ENCODE results near the gene ENO2. TPM values are rescaled to one million over a fixed set of nuclear protein-coding genes. Genes with fewer than 3 reads are reported as not detected.
A peak's percentile ranks its signal among the peaks of the same experiment; 100 is the strongest.

Gene ENO2
- polyA plus RNA-seq, 1 donor: 18.6 TPM

DNA sequence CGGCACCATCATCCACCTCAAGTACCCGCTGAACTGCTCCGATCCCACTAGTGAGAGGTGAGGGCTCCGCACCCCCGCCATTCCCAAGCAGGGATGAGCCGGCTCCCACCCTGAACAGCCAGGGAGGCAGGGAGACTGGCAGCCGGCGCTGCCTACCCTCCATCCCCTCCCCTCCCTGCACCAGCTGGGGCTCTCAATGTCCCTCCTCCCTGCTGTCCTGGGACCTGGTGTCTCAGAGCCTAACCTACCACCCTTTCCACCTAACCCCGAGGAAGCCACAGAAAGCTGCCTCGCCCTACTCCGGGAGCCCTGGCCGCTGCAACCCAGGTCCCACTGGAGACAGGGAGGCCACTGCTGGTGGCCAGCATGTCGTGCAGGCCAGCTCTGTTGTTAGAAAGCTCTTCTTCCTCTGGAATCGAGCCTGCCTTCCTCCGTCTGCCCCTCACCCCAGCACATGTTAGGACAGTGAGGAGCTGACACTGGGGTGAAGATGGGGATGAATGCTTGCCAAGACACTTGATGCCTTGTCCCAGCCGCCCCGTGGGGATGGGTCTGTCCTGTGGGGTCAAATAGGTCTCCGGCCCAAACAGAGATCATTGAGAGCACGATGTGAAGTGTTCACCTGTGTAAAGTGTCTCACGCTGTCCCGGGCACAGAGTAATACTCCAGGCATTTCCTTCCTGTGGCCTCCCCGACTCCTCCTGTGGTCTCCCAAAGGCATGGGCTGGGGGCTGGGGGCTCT is 37.9 kb downstream of the ENO2 start:
- H3K27ac ChIP-seq (ENCODE audit: low read length): no peak overlapping the region
- WGBS (ENCODE audit: insufficient coverage, low lambda C conversion rate): 78% methylated on average over 3 of the region's 22 CpGs
- H3K4me3 ChIP-seq (ENCODE audit: low read length): peak overlapping the region; percentile 38
- no peaks in the 10 kb centered on the region for H3K27me3 ChIP-seq (ENCODE audit: control insufficient read depth, insufficient read depth, low read length)
- H3K36me3 ChIP-seq (ENCODE audit: control insufficient read depth, insufficient read depth, low read length): peaks cover 21% of the 10 kb centered on the region
- DNase-seq: no peak
- peaks cover under 1% of the 10 kb centered on the region for H3K4me1 ChIP-seq (ENCODE audit: control insufficient read depth, insufficient read depth, low read length)
- no peaks in the 10 kb centered on the region for H3K9me3 ChIP-seq (ENCODE audit: control insufficient read depth, low read depth, low read length)

- Histone ChIP-seq H3K27me3 (ENCODE audit: control insufficient read depth, insufficient read depth, low read length) (no peaks in the 10 kb centered on the region), H3K9me3 (ENCODE audit: control insufficient read depth, low read depth, low read length) (no peaks in the 10 kb centered on the region), H3K4me1 (ENCODE audit: control insufficient read depth, insufficient read depth, low read length) (no peaks in the 10 kb centered on the region), H3K36me3 (ENCODE audit: control insufficient read depth, insufficient read depth, low read length) (peaks cover 21% of the 10 kb centered on the region), H3K4me3 (ENCODE audit: low read length) (peak overlapping the region; percentile 38), H3K27ac (ENCODE audit: low read length) (peak overlapping the region; percentile 20)
- DNase-seq: no peak
- whole genome bisulfite sequencing (ENCODE audit: insufficient coverage, low lambda C conversion rate): 100% methylated on average over 1 of the region's 15 CpGs
Observed at GRCh38 chr12:6952863-6953441, 38.6 kb downstream of the ENO2 start.

DNA sequence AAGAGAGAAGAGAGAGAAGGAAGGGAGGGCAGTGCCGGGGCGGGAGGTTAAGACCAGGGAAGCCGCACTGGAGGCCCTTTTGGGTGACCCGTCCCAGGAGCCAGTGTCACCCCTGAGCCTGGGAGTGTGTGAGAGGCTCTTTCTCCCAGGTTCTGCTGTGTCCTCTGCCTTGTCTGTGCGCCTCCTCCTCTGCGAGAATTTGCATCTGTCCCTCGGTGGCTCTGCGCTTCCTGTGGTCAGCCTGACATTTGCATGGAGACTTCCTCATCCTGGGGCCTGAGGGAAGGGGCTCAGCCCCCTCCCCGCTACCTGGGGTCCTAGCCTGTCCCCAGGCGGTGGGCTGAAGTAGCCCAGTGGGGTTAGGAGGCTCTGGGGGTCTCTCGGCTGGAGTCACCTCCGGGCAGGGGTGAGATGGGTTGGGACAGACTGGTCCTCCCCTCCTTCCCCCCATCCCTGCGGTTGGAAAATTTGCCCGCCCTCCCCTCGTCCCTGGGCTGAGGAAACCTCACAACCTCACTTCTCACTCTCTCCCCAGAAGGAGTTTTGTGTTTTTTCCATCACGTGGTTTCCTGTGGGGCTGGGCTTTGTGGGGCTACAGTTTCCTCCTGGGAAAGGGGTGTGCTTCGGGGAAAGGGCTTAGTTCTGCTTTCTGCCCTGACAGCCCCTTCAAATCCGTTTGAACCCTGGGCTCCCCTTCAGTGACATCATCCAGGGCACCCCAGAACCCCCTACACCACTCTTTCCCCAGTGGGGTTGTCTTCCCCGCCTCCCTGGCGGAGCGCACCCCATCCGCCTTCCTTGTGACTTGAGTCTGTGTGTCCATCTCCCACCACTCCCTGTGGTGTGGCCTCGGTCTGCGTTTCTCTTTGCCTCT is 39.3 kb downstream of the ENO2 start:
- Histone ChIP-seq H3K9me3 (ENCODE audit: control insufficient read depth, low read depth, low read length) (no peaks in the 10 kb centered on the region), H3K27me3 (ENCODE audit: control insufficient read depth, insufficient read depth, low read length) (no peaks in the 10 kb centered on the region), H3K4me1 (ENCODE audit: control insufficient read depth, insufficient read depth, low read length) (no peaks in the 10 kb centered on the region), H3K36me3 (ENCODE audit: control insufficient read depth, insufficient read depth, low read length) (peaks cover 23% of the 10 kb centered on the region), H3K27ac (ENCODE audit: low read length) (peak overlapping the region; percentile 23), H3K4me3 (ENCODE audit: low read length) (peak overlapping the region; percentile 38)
- DNase-seq: no peak
- WGBS (ENCODE audit: insufficient coverage, low lambda C conversion rate): no CpG with 5 or more reads among the region's 24 CpGs

DNA sequence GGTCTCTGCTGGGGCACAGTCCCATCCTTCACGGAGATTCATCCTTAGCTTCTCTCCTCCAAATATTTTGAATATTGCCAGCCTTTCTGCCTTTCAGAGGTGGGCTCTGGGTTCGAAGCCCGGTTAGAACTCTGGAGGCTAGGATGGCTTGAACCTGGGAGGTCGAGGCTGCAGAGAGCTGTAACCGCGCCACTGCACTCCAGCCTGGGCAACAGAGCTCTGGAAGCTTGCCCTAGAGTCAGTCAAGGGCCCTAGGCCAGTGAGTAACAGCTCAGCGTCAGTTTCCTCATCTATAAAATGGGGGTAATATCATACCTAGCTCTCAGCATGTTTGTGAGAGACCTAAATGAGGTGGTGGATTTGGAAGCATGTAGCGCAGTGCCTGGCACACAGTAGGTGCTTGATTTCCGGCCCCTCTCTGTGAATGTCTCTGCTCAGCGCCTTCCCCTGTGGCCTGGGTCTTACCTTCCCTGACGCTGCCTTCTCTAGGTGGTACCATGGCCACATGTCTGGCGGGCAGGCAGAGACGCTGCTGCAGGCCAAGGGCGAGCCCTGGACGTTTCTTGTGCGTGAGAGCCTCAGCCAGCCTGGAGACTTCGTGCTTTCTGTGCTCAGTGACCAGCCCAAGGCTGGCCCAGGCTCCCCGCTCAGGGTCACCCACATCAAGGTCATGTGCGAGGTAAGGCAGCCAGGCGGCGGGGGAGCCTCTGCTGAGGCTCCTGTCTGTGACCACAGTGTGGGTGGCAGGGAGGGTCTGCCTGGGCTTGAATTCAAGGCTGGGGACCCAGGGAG is 40.1 kb downstream of the ENO2 start:
- Histone ChIP-seq H3K27ac (ENCODE audit: low read length) (peak overlapping the region; percentile 23), H3K9me3 (ENCODE audit: control insufficient read depth, low read depth, low read length) (no peaks in the 10 kb centered on the region), H3K4me1 (ENCODE audit: control insufficient read depth, insufficient read depth, low read length) (no peaks in the 10 kb centered on the region), H3K36me3 (ENCODE audit: control insufficient read depth, insufficient read depth, low read length) (peaks cover 23% of the 10 kb centered on the region), H3K4me3 (ENCODE audit: low read length) (no peak overlapping the region), H3K27me3 (ENCODE audit: control insufficient read depth, insufficient read depth, low read length) (no peaks in the 10 kb centered on the region)
- no CpG with 5 or more reads among the region's 21 CpGs for WGBS (ENCODE audit: insufficient coverage, low lambda C conversion rate)
- DNase-seq: no peak

DNA sequence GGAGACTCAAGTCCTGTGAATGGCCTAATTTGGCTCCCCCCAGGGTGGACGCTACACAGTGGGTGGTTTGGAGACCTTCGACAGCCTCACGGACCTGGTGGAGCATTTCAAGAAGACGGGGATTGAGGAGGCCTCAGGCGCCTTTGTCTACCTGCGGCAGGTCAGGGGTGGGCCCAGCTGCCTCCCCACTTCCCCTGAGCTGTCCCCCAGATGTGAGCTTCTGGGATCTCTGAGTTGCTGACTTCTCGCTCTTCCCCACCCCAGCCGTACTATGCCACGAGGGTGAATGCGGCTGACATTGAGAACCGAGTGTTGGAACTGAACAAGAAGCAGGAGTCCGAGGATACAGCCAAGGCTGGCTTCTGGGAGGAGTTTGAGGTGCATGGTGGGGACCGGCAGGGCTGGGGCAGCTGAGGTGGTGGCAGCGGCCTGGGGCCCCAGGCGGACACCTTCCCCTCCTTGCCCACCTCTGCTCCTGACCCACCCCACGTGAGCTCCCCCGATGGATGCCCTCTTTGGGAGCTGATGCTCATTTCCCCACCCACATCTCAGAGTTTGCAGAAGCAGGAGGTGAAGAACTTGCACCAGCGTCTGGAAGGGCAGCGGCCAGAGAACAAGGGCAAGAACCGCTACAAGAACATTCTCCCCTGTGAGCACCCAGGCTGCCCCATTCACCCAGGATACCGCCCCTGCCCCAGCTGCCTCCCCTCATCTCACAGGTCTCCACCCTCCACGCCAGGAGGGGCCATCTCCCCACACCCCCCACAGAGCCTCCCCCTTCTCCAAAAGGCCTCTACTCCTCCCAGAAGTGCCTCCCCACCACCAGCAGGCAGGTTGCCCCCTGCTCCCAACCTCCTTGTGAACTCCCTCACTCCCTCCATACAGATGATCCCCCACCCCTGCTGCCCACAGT is 41.0 kb downstream of the ENO2 start:
- no CpG with 5 or more reads among the region's 22 CpGs for WGBS (ENCODE audit: insufficient coverage, low lambda C conversion rate)
- no peak overlapping the region for H3K27ac ChIP-seq (ENCODE audit: low read length)

GRCh38 chr12:6956021-6956727 is 41.8 kb downstream of the ENO2 start:
- DNase-seq: no peak
- Histone ChIP-seq H3K4me3 (ENCODE audit: low read length) (no peak overlapping the region), H3K27ac (ENCODE audit: low read length) (no peak overlapping the region), H3K9me3 (ENCODE audit: control insufficient read depth, low read depth, low read length) (no peaks in the 10 kb centered on the region), H3K36me3 (ENCODE audit: control insufficient read depth, insufficient read depth, low read length) (peaks cover 23% of the 10 kb centered on the region), H3K4me1 (ENCODE audit: control insufficient read depth, insufficient read depth, low read length) (peaks cover 9% of the 10 kb centered on the region), H3K27me3 (ENCODE audit: control insufficient read depth, insufficient read depth, low read length) (no peaks in the 10 kb centered on the region)
- no CpG with 5 or more reads among the region's 28 CpGs for WGBS (ENCODE audit: insufficient coverage, low lambda C conversion rate)

More for the DNA sequence above, 41.0 kb downstream of the ENO2 start:
- DNase-seq: no peak
- Histone ChIP-seq H3K36me3 (ENCODE audit: control insufficient read depth, insufficient read depth, low read length) (peaks cover 23% of the 10 kb centered on the region), H3K4me1 (ENCODE audit: control insufficient read depth, insufficient read depth, low read length) (peaks cover 2% of the 10 kb centered on the region), H3K27me3 (ENCODE audit: control insufficient read depth, insufficient read depth, low read length) (no peaks in the 10 kb centered on the region), H3K4me3 (ENCODE audit: low read length) (no peak overlapping the region), H3K9me3 (ENCODE audit: control insufficient read depth, low read depth, low read length) (no peaks in the 10 kb centered on the region)

GRCh38 chr12:6957151-6957701 is 42.8 kb downstream of the ENO2 start:
- H3K36me3 ChIP-seq (ENCODE audit: control insufficient read depth, insufficient read depth, low read length): peaks cover 23% of the 10 kb centered on the region
- H3K27me3 ChIP-seq (ENCODE audit: control insufficient read depth, insufficient read depth, low read length): no peaks in the 10 kb centered on the region
- H3K4me3 ChIP-seq (ENCODE audit: low read length): no peak overlapping the region
- peaks cover 18% of the 10 kb centered on the region for H3K4me1 ChIP-seq (ENCODE audit: control insufficient read depth, insufficient read depth, low read length)
- H3K9me3 ChIP-seq (ENCODE audit: control insufficient read depth, low read depth, low read length): no peaks in the 10 kb centered on the region
- no CpG with 5 or more reads among the region's 20 CpGs for WGBS (ENCODE audit: insufficient coverage, low lambda C conversion rate)
- DNase-seq: no peak
- no peak overlapping the region for H3K27ac ChIP-seq (ENCODE audit: low read length)

DNA sequence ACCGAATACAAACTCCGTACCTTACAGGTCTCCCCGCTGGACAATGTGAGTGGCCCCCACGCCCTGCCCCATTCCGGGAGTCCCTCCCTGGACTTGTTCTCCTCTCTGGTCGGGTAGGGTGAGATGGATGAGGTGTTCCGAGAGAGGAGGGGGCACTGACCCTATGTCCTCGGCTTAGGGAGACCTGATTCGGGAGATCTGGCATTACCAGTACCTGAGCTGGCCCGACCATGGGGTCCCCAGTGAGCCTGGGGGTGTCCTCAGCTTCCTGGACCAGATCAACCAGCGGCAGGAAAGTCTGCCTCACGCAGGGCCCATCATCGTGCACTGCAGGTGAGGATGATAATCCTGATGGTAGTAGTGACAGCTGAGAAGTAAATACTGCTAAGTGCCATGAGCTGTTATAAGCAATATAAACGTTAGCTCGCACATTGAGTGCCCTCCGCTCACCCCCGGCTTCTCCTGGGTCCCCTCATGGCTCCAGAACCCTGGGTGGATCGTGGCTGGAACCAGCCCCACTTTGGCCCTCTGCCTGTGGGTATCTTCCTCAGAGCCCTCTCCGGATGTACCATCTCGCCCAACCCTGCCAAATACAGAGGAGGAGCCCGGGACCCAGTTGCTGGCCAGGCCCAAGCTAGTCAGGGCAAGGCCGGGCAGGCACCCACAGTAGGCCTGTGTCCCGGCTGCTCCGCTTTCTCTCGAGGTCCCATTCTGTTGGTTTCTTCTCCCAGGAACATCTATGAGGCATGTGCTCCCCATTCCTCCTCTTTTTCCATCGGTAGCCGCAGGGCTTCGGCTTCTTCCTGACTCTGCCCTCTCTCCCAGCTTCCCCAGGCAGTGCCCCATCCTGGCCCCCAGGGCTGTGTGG is 43.6 kb downstream of the ENO2 start:
- no peak overlapping the region for H3K27ac ChIP-seq (ENCODE audit: low read length)
- H3K4me3 ChIP-seq (ENCODE audit: low read length): no peak overlapping the region
- no peaks in the 10 kb centered on the region for H3K9me3 ChIP-seq (ENCODE audit: control insufficient read depth, low read depth, low read length)
- H3K36me3 ChIP-seq (ENCODE audit: control insufficient read depth, insufficient read depth, low read length): peaks cover 23% of the 10 kb centered on the region
- no CpG with 5 or more reads among the region's 28 CpGs for WGBS (ENCODE audit: insufficient coverage, low lambda C conversion rate)
- no peaks in the 10 kb centered on the region for H3K27me3 ChIP-seq (ENCODE audit: control insufficient read depth, insufficient read depth, low read length)
- DNase-seq: no peak
- peaks cover 18% of the 10 kb centered on the region for H3K4me1 ChIP-seq (ENCODE audit: control insufficient read depth, insufficient read depth, low read length)

All from large intestine (tissue), 3 donors.